Gastrocnemius medialis (tissue), 4 donors: ENCODE results near the gene SEC23B. TPM values are rescaled to one million over a fixed set of nuclear protein-coding genes. Genes with fewer than 3 reads are reported as not detected.
"Not testable (repeated sequence)": the region's sequence is repeated elsewhere in the genome, so short reads cannot be mapped to it uniquely, and the experiment has no call there.

Experiments
- ATAC-seq, 2 donors: fragments of 150-250 bp; one replicate each; pipeline ENCODE4 v1.9.1; 2016
- DNase-seq, 2 donors: peaks; one replicate each; pipeline ENCODE4 v3.0.0-alpha.2; 2019
- H3K27ac ChIP-seq, 4 donors: fragments of 200-600 bp; sonication (generic); 1 replicate in 1 of 4; 2 replicates in 3 of 4; pipeline ENCODE4 v1.5.1; 2016 to 2018; ENCODE audit warnings: mild to moderate bottlenecking in 2 of 4, moderate library complexity in 1 of 4
- H3K27me3 ChIP-seq, 3 donors: fragments of 200-600 bp; sonication (generic) in 2 of 3; 1 replicate in 1 of 3; 2 replicates in 2 of 3; pipeline versions ENCODE4 v1.5.1 to v1.6.0; 2016 to 2019; ENCODE audit warnings: mild to moderate bottlenecking in 1 of 3, moderate library complexity in 1 of 3
- H3K36me3 ChIP-seq, 2 donors: fragments of 200-600 bp; sonication (generic) in 1 of 2; one replicate each; pipeline ENCODE4 v1.5.1; 2017 to 2018
- H3K4me1 ChIP-seq, 2 donors: fragments of 200-600 bp; sonication (generic) in 1 of 2; one replicate each; pipeline ENCODE4 v1.5.1; 2016 to 2017; ENCODE audit warnings: mild to moderate bottlenecking in 2 of 2
- H3K4me3 ChIP-seq, 4 donors: fragments of 200-600 bp; sonication (generic) in 3 of 4; 1 replicate in 1 of 4; 2 replicates in 3 of 4; pipeline ENCODE4 v1.5.1; 2016 to 2019; ENCODE audit warnings: mild to moderate bottlenecking in 2 of 4
- H3K9me3 ChIP-seq, 3 donors: fragments of 200-600 bp; sonication (generic) in 2 of 3; 1 replicate in 1 of 3; 2 replicates in 2 of 3; pipeline ENCODE4 v1.5.1; 2016 to 2019
- POLR2A ChIP-seq, 2 donors: fragments of 450-650 bp; IDR thresholded peaks; one replicate each; pipeline ENCODE4 v1.6.1; 2017; ENCODE audit warnings: antibody characterized with exemption in 2 of 2, mild to moderate bottlenecking in 2 of 2, moderate library complexity in 2 of 2
- in situ Hi-C, 4 donors: fragments of 200-750 bp; cut with MboI; loops; one replicate each; pipeline versions ENCODE4 v1.15.0 to v1.8.0; 2017; ENCODE audit warnings: low sequenced_read_pairs in 4 of 4
- intact Hi-C: fragments of 100-400 bp; cut with DNase I; formaldehyde crosslinking; loops from one replicate; pipeline ENCODE4 v1.15.1; 2023; ENCODE audit warnings: low total_unique reads
- total RNA-seq, 4 donors: library from RNA; depleted of rRNA; stranded (reverse); fragments of >200 nt; gene quantifications; one replicate each; pipeline versions ENCODE4 v1.1.0 to v1.2.3, GENCODE V29; 2016
- TF ChIP-seq, protein P1 (sequence below), 5 experiments: fragments of 450-650 bp in 3 of 5; fragments of 200-600 bp in 2 of 5; sonication (generic) in 2 of 5; IDR thresholded peaks in 4 of 5; conservative IDR thresholded peaks in 1 of 5; 1 replicate in 4 of 5; 2 replicates in 1 of 5; pipeline ENCODE4 v1.5.1; 2016 to 2019; ENCODE audit warnings: antibody characterized with exemption in 5 of 5, mild to moderate bottlenecking in 3 of 5, moderate library complexity in 3 of 5

SEC23B gene
- total RNA-seq, 4 donors from 2014 or later, result 7.2 to 10.7 (median 8.1) TPM

DNA sequence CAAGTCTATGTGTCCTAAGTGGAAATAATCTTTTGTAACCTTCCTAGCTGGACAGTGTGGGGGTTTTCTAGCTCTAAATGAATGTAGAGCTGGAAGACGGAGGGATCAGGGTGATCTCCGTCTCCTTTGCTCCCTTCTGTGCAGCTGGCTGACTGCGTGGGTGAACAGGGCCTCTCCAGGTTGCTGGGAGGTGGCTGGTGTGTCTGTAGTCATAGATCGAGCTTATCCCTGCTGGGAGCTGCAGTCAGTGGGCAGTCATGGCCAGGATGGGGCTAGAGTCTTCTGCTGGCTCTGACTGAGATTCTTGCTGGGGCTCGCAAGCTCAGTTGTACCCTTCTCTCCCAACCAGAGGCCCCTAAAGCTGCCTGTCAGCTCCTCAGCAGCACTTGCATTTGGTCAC lies 6.4 kb downstream of the SEC23B start:
- no peak overlapping the region for H3K4me3 ChIP-seq

GRCh38 chr20:18515973-18516372 lies 8.2 kb downstream of the SEC23B start:
- intact Hi-C loops (no loop called here), in situ Hi-C loops (loop anchor here in 1 of 4 donors (25.0 kb wide), 1 partner anchor 554 kb away; the partner anchor contains the start of genes MGME1 and SNX5)
- H3K4me1 ChIP-seq, result no peaks in the 10 kb centered on the region
- DNase-seq, result no peak
- no peak for TF ChIP-seq POLR2A (IDR thresholded peaks at IDR 0.05)
- TF ChIP-seq, protein P1, sequence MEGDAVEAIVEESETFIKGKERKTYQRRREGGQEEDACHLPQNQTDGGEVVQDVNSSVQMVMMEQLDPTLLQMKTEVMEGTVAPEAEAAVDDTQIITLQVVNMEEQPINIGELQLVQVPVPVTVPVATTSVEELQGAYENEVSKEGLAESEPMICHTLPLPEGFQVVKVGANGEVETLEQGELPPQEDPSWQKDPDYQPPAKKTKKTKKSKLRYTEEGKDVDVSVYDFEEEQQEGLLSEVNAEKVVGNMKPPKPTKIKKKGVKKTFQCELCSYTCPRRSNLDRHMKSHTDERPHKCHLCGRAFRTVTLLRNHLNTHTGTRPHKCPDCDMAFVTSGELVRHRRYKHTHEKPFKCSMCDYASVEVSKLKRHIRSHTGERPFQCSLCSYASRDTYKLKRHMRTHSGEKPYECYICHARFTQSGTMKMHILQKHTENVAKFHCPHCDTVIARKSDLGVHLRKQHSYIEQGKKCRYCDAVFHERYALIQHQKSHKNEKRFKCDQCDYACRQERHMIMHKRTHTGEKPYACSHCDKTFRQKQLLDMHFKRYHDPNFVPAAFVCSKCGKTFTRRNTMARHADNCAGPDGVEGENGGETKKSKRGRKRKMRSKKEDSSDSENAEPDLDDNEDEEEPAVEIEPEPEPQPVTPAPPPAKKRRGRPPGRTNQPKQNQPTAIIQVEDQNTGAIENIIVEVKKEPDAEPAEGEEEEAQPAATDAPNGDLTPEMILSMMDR (IDR thresholded peaks at IDR 0.05 in 4 of 5, conservative IDR thresholded peaks at IDR 0.05 in 1 of 5), result no peak
- no peaks in the 10 kb centered on the region for H3K27me3 ChIP-seq
- ATAC-seq, result no peak
- H3K27ac ChIP-seq, result no peak overlapping the region
- H3K4me3 ChIP-seq, result no peak overlapping the region
- H3K9me3 ChIP-seq, result no peaks in the 10 kb centered on the region
- peaks cover 0 to 51% of the 10 kb centered on the region in 2 donors for H3K36me3 ChIP-seq

More for the DNA sequence above, 6.4 kb downstream of the SEC23B start:
- Histone ChIP-seq H3K9me3 (no peaks in the 10 kb centered on the region), H3K27ac (no peak overlapping the region), H3K27me3 (no peaks in the 10 kb centered on the region), H3K4me1 (no peaks in the 10 kb centered on the region), H3K36me3 (peaks cover 0 to 63% of the 10 kb centered on the region in 2 donors)
- in situ Hi-C loops (loop anchor here in 1 of 4 donors (25.0 kb wide), 1 partner anchor 552 kb away; the partner anchor contains the start of genes MGME1 and SNX5), intact Hi-C loops (no loop called here)
- ATAC-seq, result no peak
- DNase-seq, result no peak
- TF ChIP-seq, protein P1 (IDR thresholded peaks at IDR 0.05 in 4 of 5, conservative IDR thresholded peaks at IDR 0.05 in 1 of 5), result no peak
- no peak for TF ChIP-seq POLR2A (IDR thresholded peaks at IDR 0.05)

DNA sequence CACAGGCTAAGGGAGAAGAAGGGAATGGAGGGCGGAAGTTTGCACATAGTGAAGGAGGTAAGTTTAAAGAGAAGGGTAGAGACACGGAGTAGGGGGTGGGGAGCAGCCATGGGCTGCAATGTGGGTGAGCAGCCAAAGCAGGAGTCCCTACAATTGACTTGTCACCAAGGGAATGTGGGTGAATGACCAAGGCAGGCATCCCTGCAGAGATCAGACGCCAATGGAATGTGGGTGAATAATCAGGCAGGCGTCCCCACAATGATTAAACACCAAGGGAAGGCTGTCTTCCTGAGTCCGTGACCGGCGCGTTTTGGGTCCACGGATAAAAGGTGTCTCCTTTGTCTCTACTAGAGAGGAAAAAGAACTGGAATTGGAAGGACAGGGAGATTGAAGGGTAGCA lies 14.3 kb downstream of the SEC23B start:
- ATAC-seq, DNase-seq, H3K4me3 ChIP-seq, intact Hi-C loops, H3K27me3 ChIP-seq, H3K9me3 ChIP-seq, H3K4me1 ChIP-seq, H3K27ac ChIP-seq: not testable (repeated sequence)
- in situ Hi-C loops, result loop anchor here in 1 of 4 donors (25.0 kb wide), 1 partner anchor 560 kb away; the partner anchor contains the start of genes MGME1 and SNX5
- peaks cover 5 to 31% of the 10 kb centered on the region in 2 donors for H3K36me3 ChIP-seq

- intact Hi-C loops (no loop called here), in situ Hi-C loops (loop anchor here in 1 of 4 donors (25.0 kb wide), 1 partner anchor 561 kb away; the partner anchor contains the start of genes MGME1 and SNX5)
- H3K4me1 ChIP-seq, result no peaks in the 10 kb centered on the region
- no peaks in the 10 kb centered on the region for H3K9me3 ChIP-seq
- TF ChIP-seq, protein P1 (IDR thresholded peaks at IDR 0.05 in 4 of 5, conservative IDR thresholded peaks at IDR 0.05 in 1 of 5), result no peak
- no peak for TF ChIP-seq POLR2A (IDR thresholded peaks at IDR 0.05)
- H3K4me3 ChIP-seq, result no peak overlapping the region
- H3K36me3 ChIP-seq, result peaks cover 5 to 37% of the 10 kb centered on the region in 2 donors
- ATAC-seq, result no peak
- no peak overlapping the region for H3K27ac ChIP-seq
- DNase-seq, result no peak
- no peaks in the 10 kb centered on the region for H3K27me3 ChIP-seq
These were observed 15.3 kb downstream of the SEC23B start for GRCh38 chr20:18523066-18523465.

DNA sequence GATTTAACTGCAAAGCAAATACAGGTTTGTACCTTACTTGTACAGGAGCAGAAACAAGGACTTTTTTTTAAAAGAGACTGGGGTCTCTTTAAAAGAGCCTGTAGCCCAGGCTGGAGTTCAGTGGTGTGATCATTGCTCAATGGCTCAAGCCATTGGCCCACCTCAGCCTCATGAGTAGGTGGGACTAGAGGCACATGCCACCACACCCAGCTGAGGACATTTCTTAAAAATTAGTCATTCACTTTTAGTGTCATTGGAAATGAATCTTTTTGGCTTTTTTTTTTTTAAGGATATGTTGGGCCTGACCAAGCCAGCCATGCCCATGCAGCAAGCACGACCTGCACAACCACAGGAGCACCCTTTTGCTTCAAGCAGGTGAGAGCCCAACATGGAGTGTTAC lies 16.9 kb downstream of the SEC23B start:
- no peak overlapping the region for H3K4me3 ChIP-seq
- in situ Hi-C loops, result loop anchor here in 1 of 4 donors (25.0 kb wide), 1 partner anchor 562 kb away; the partner anchor contains the start of genes MGME1 and SNX5
- ATAC-seq (no peak), DNase-seq (no peak)
- intact Hi-C loops, result no loop called here
- H3K27me3 ChIP-seq, result no peaks in the 10 kb centered on the region
- no peak overlapping the region for H3K27ac ChIP-seq
- H3K4me1 ChIP-seq, result no peaks in the 10 kb centered on the region
- H3K36me3 ChIP-seq, result peaks cover 5 to 53% of the 10 kb centered on the region in 2 donors
- TF ChIP-seq POLR2A (IDR thresholded peaks at IDR 0.05), result no peak
- TF ChIP-seq, protein P1 (IDR thresholded peaks at IDR 0.05 in 4 of 5, conservative IDR thresholded peaks at IDR 0.05 in 1 of 5), result no peak
- H3K9me3 ChIP-seq, result no peaks in the 10 kb centered on the region

DNA sequence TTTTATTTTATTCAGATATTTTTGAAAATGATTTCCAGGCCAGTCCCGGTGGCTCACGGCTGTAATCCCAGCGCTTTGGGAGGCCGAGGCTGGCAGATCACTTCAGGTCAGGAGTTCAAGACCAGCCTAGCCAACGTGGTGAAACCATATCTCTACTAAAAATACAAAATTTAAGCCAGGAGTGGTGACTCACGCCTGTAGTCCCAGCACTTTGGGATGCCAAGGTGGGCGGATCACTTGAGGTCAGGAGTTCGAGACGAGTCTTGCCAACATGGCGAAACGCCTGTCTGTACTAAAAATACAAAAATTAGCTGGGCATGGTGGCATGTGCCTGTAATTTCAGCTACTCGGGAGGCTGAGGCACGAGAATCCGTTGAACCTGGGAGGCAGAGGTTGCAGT lies 19.0 kb downstream of the SEC23B start:
- Histone ChIP-seq H3K27ac (peak overlapping the region in 2 of 4 donors; percentile 40 to 63), H3K36me3 (peaks cover 5 to 72% of the 10 kb centered on the region in 2 donors)
- H3K27me3 ChIP-seq, H3K4me3 ChIP-seq, DNase-seq, ATAC-seq, H3K9me3 ChIP-seq, intact Hi-C loops, in situ Hi-C loops, H3K4me1 ChIP-seq: not testable (repeated sequence)
